IPS-15b (cell line): ENCODE results near the gene IMPACT.

Experiments
- H3K27me3 ChIP-seq: one replicate; pipeline ENCODE4 v1.6.1; 2013; ENCODE audit warnings: low read length; ENCODE audit not compliant: control insufficient read depth, insufficient read depth
- H3K36me3 ChIP-seq: one replicate; pipeline ENCODE4 v1.6.1; 2013; ENCODE audit warnings: low read length; ENCODE audit not compliant: control insufficient read depth, insufficient read depth
- H3K4me1 ChIP-seq: one replicate; pipeline ENCODE4 v1.6.1; 2013; ENCODE audit warnings: mild to moderate bottlenecking, low read length; ENCODE audit not compliant: control insufficient read depth, insufficient read depth
- H3K4me3 ChIP-seq: one replicate; pipeline ENCODE4 v1.5.1; 2013; ENCODE audit warnings: low read depth, low read length
- H3K9ac ChIP-seq: one replicate; pipeline ENCODE4 v1.6.1; 2013; ENCODE audit warnings: low read depth, mild to moderate bottlenecking, low read length
- H3K9me3 ChIP-seq: one replicate; pipeline ENCODE4 v1.6.1; 2013; ENCODE audit warnings: mild to moderate bottlenecking, low read length; ENCODE audit not compliant: control insufficient read depth, insufficient read depth

IMPACT gene

DNA sequence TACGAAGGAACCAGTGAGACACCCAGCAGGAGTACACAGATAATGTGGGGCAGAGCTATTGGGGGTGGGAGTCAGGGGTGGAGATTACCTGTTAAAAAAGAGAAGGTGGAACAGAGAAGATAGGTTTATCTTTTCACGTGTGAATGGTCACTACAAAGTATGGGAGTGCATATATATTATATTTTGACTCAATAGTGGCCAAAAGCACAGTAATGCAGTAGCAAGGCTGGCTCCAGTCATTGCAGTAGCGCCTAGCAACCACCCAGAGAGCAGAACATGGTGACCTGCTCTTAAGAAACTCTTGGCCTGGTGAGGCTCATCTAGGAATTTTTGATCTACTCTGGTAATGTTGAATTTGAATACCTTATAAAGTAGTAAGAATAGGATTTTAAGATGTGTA, 1.0 kb downstream of the IMPACT start:
- H3K36me3 ChIP-seq, result peaks cover 6% of the 10 kb centered on the region
- peak overlapping the region; percentile 99 for H3K9ac ChIP-seq
- peaks cover 11% of the 10 kb centered on the region for H3K4me1 ChIP-seq
- peaks cover 3% of the 10 kb centered on the region for H3K27me3 ChIP-seq
- no peaks in the 10 kb centered on the region for H3K9me3 ChIP-seq
- peak overlapping the region; percentile 93 for H3K4me3 ChIP-seq

DNA sequence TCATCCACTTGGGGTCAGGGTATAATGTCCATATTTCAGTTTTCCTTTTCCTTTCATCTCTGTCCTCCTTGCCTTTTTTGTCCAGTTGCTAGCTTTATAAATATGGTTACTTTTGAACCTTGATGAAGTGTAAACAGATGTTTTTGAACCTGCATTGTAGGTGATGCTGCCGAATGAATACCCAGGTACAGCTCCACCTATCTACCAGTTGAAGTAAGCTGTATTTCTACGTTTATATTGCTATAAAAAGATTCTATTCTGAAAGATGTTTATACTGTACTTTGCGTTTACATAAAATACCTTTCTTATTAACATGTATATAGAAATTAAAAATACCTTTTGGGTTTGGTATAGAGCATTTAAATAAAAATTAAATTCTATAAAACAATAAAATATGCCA, 2.2 kb downstream of the IMPACT start:
- Histone ChIP-seq H3K9ac (no peak overlapping the region), H3K9me3 (no peaks in the 10 kb centered on the region), H3K27me3 (peaks cover 2% of the 10 kb centered on the region), H3K4me1 (peaks cover 11% of the 10 kb centered on the region), H3K4me3 (no peak overlapping the region), H3K36me3 (peaks cover 6% of the 10 kb centered on the region)

GRCh38 chr18:24429188-24429587, 2.7 kb downstream of the IMPACT start:
- H3K9me3 ChIP-seq, result no peaks in the 10 kb centered on the region
- peaks cover 6% of the 10 kb centered on the region for H3K36me3 ChIP-seq
- H3K4me3 ChIP-seq, result no peak overlapping the region
- H3K27me3 ChIP-seq, result no peaks in the 10 kb centered on the region
- H3K4me1 ChIP-seq, result peaks cover 11% of the 10 kb centered on the region
- no peak overlapping the region for H3K9ac ChIP-seq

- H3K36me3 ChIP-seq, result peaks cover 6% of the 10 kb centered on the region
- H3K4me1 ChIP-seq, result peaks cover 7% of the 10 kb centered on the region
- H3K9me3 ChIP-seq, result no peaks in the 10 kb centered on the region
- H3K9ac ChIP-seq, result no peak overlapping the region
- H3K4me3 ChIP-seq, result no peak overlapping the region
- no peaks in the 10 kb centered on the region for H3K27me3 ChIP-seq
Measured at GRCh38 chr18:24432618-24433017, 6.1 kb downstream of the IMPACT start.

DNA sequence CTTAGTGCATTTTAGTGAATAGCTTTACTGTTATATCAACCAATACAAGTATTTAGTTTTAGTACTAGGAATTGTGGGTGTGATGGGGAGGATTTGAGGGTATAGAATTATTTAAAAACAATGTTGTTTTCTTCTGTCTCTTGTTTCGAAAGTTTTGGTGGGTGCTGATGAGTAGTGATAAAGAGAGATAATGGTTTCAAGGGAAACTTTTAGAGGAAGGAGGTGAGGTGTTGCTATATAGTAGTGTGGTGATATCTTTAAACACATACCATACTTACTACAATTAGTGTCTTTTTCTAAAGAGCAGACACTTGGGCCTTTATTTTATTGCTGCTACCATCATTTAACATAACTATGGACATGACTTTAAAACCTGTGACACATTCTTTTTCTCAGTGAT, 10.5 kb downstream of the IMPACT start:
- no peaks in the 10 kb centered on the region for H3K27me3 ChIP-seq
- no peaks in the 10 kb centered on the region for H3K9me3 ChIP-seq
- no peaks in the 10 kb centered on the region for H3K4me1 ChIP-seq
- H3K9ac ChIP-seq, result no peak overlapping the region
- H3K36me3 ChIP-seq, result peaks cover 7% of the 10 kb centered on the region
- H3K4me3 ChIP-seq, result no peak overlapping the region

- no peaks in the 10 kb centered on the region for H3K9me3 ChIP-seq
- no peaks in the 10 kb centered on the region for H3K27me3 ChIP-seq
- H3K9ac ChIP-seq, result no peak overlapping the region
- no peak overlapping the region for H3K4me3 ChIP-seq
- H3K36me3 ChIP-seq, result peaks cover 9% of the 10 kb centered on the region
- H3K4me1 ChIP-seq, result no peaks in the 10 kb centered on the region
Measured at GRCh38 chr18:24443870-24444269, 17.4 kb downstream of the IMPACT start.

- Histone ChIP-seq H3K9me3 (no peaks in the 10 kb centered on the region), H3K9ac (no peak overlapping the region), H3K36me3 (peaks cover 8% of the 10 kb centered on the region), H3K4me1 (no peaks in the 10 kb centered on the region), H3K4me3 (no peak overlapping the region), H3K27me3 (no peaks in the 10 kb centered on the region)
Measured at GRCh38 chr18:24446453-24446852, 20.0 kb downstream of the IMPACT start.

DNA sequence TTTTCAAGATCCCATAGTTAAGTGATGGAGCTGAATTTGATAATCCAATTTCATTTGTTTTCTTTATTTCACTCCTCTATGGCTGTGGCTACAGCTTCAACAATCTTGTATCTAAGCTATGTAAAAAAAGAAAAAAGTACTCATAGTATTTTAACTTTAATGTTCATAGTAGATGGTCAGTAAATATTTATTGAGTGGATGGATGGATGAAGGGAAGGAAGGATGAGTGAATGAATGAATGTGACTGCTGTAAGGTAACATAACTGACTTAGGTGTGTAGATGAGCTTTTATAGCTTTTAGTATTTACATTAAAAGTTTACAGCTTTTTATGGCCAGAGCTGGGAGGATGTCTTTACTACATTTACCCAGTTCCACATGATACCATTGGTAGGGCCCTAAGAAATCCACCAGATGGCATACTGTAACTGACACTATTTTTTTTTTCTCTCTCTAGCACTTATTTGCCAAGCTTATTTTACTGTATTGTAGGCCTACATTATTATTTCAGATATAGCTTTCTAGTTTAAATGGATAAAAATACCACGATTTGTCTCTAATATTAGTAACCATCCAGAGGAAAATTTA, 20.6 kb downstream of the IMPACT start:
- Histone ChIP-seq H3K27me3 (no peaks in the 10 kb centered on the region), H3K9me3 (no peaks in the 10 kb centered on the region), H3K4me1 (no peaks in the 10 kb centered on the region), H3K4me3 (no peak overlapping the region), H3K36me3 (peaks cover 7% of the 10 kb centered on the region), H3K9ac (no peak overlapping the region)

GRCh38 chr18:24447961-24448360, 21.5 kb downstream of the IMPACT start:
- Histone ChIP-seq H3K27me3 (no peaks in the 10 kb centered on the region), H3K4me3 (no peak overlapping the region), H3K36me3 (peaks cover 7% of the 10 kb centered on the region), H3K4me1 (no peaks in the 10 kb centered on the region), H3K9me3 (no peaks in the 10 kb centered on the region), H3K9ac (no peak overlapping the region)

GRCh38 chr18:24456549-24456948, 30.1 kb downstream of the IMPACT start:
- peaks cover 3% of the 10 kb centered on the region for H3K36me3 ChIP-seq
- H3K9ac ChIP-seq, result no peak overlapping the region
- no peaks in the 10 kb centered on the region for H3K9me3 ChIP-seq
- no peaks in the 10 kb centered on the region for H3K4me1 ChIP-seq
- no peak overlapping the region for H3K4me3 ChIP-seq
- H3K27me3 ChIP-seq, result no peaks in the 10 kb centered on the region

DNA sequence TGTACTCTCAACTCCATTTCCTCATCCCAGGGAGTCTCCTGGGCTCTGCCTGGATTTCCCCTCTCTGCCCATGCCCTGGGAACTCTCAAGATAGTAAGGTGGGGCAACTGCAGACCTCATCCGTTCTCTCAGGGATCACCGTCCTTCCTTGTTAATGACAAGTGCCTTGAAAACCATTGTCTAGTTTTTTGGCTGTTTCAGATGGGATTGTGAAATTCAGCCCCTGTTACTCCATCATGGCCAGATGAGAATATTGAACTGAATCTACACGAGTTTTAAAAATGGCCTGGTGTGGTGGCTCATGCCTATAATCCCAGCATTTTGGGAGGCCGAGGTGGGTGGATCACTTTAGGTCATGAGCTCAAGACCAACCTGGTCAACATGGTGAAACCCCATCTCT, 33.3 kb downstream of the IMPACT start:
- no peak overlapping the region for H3K9ac ChIP-seq
- no peaks in the 10 kb centered on the region for H3K4me1 ChIP-seq
- no peak overlapping the region for H3K4me3 ChIP-seq
- no peaks in the 10 kb centered on the region for H3K27me3 ChIP-seq
- H3K9me3 ChIP-seq, result no peaks in the 10 kb centered on the region
- no peaks in the 10 kb centered on the region for H3K36me3 ChIP-seq

- H3K27me3 ChIP-seq, result no peaks in the 10 kb centered on the region
- no peak within 1 kb of the TSS for H3K9ac ChIP-seq
- H3K4me3 ChIP-seq, result no peak within 1 kb of the TSS
- no peaks in the 10 kb centered on the region for H3K9me3 ChIP-seq
- no peaks in the 10 kb centered on the region for H3K4me1 ChIP-seq
- no peaks in the 10 kb centered on the region for H3K36me3 ChIP-seq
Measured at GRCh38 chr18:24460388-24460787, 33.9 kb downstream of the IMPACT start, which contains the start of gene HRH4. TSS of gene HRH4 (plus strand) at chr18:24460637. CDS start at chr18:24460729, 92 bp downstream.
